Measurements from ENCODE around the gene ZNF428. TPM values are rescaled to one million over a fixed set of nuclear protein-coding genes. Genes with fewer than 3 reads are reported as not detected.

The ZNF428 gene
- total RNA-seq, 1 donor from 2014 or later, result 52.5 TPM

- Mint-ChIP-seq H3K4me3 (ENCODE audit: unreplicated experiment) (no peak overlapping the region), H3K36me3 (ENCODE audit: low read depth) (peaks cover 11% of the 10 kb centered on the region), H3K27ac (ENCODE audit: unreplicated experiment) (peak overlapping the region; percentile 76), H3K9me3 (ENCODE audit: low read depth) (no peaks in the 10 kb centered on the region), H3K4me1 (ENCODE audit: low read depth) (peaks cover 17% of the 10 kb centered on the region), H3K27me3 (ENCODE audit: low read depth) (no peaks in the 10 kb centered on the region)
- DNase-seq (ENCODE audit: low spot score), result no peak
- no peak for TF ChIP-seq CTCF (IDR thresholded peaks at IDR 0.05)
These were observed 55.5 kb downstream of the ZNF428 start for GRCh38 chr19:43563816-43564457.

DNA sequence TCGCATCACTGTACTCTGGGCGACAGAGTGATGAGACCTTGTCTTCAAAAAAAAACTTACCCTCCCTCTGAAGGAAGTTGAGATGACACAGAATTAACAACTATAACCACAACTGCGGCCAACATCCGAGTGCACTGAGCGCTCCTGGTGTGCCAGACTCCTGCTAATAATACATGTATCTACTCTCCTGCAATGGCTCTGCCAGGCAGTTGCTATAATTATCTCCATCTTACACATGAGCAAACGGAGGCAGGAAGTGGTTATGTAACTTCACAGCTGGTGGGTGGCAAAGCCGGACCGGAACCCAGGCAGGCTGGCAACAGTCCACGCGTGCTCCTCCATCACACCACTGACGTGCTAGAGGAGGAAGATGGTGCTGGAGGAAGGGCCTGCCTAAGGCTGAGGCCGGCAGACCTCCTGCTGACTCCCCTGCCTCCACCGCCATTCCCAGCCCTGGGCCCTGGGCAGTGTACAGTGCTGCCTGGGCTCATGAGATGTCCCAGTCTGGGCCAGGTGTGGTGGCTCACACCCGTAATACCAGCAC, 56.7 kb downstream of the ZNF428 start:
- peak; percentile 86 for DNase-seq (ENCODE audit: low spot score)
- no peak for TF ChIP-seq CTCF (IDR thresholded peaks at IDR 0.05)
- no peaks in the 10 kb centered on the region for H3K27me3 Mint-ChIP-seq (ENCODE audit: low read depth)
- no peaks in the 10 kb centered on the region for H3K9me3 Mint-ChIP-seq (ENCODE audit: low read depth)
- H3K4me3 Mint-ChIP-seq (ENCODE audit: unreplicated experiment), result no peak overlapping the region
- peaks cover 17% of the 10 kb centered on the region for H3K4me1 Mint-ChIP-seq (ENCODE audit: low read depth)
- peak overlapping the region; percentile 87 for H3K27ac Mint-ChIP-seq (ENCODE audit: unreplicated experiment)
- peaks cover 11% of the 10 kb centered on the region for H3K36me3 Mint-ChIP-seq (ENCODE audit: low read depth)

- Mint-ChIP-seq H3K4me1 (ENCODE audit: low read depth) (peaks cover 17% of the 10 kb centered on the region), H3K9me3 (ENCODE audit: low read depth) (no peaks in the 10 kb centered on the region), H3K4me3 (ENCODE audit: unreplicated experiment) (no peak overlapping the region), H3K36me3 (ENCODE audit: low read depth) (peaks cover 11% of the 10 kb centered on the region), H3K27ac (ENCODE audit: unreplicated experiment) (peak overlapping the region; percentile 87), H3K27me3 (ENCODE audit: low read depth) (no peaks in the 10 kb centered on the region)
- TF ChIP-seq CTCF (IDR thresholded peaks at IDR 0.05), result no peak
- DNase-seq (ENCODE audit: low spot score), result peak; percentile 32
These were observed 57.2 kb downstream of the ZNF428 start for GRCh38 chr19:43562226-43562697.

DNA sequence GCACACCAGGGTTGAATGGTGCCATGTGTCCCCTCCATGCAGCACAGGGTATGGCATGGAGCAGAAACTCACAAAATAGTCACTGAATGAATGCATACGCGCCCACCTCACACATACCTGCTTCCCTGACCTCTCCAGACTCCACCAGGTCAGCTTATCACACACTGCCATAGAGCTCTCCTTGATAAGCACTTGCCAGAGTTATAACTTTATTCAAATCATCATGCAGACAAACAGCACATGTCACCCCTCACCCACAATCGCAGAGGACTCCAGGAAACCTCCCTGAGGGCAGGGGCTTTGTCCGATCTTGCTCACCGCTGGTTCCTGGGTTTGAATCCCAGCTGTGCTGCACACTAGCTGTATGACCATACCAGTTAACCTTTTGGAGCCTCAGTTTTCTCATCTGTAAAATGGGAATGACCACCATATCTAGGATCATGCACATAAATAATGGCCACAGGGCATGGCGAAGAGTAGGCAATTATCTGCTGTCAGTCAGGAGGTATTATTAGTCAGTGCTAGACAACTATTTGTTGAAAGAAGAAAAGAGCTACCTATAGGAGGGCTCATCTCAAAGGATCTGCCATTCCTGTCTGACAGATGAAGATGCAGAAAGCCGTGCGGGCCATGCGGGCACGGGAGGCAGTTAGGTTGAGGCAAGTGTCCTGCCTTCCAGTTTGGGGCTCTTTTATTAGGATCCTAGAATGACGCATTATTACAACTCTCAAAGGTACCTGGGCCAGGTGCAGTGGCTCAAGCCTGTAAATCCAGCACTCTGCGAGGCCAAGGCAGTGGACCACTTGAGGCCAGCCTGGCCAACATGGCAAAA, 58.1 kb downstream of the ZNF428 start:
- H3K4me3 Mint-ChIP-seq (ENCODE audit: unreplicated experiment), result no peak overlapping the region
- TF ChIP-seq CTCF (IDR thresholded peaks at IDR 0.05), result no peak
- DNase-seq (ENCODE audit: low spot score), result peak; percentile 18
- H3K27ac Mint-ChIP-seq (ENCODE audit: unreplicated experiment), result no peak overlapping the region
- peaks cover 17% of the 10 kb centered on the region for H3K4me1 Mint-ChIP-seq (ENCODE audit: low read depth)
- no peaks in the 10 kb centered on the region for H3K9me3 Mint-ChIP-seq (ENCODE audit: low read depth)
- no peaks in the 10 kb centered on the region for H3K27me3 Mint-ChIP-seq (ENCODE audit: low read depth)
- peaks cover 9% of the 10 kb centered on the region for H3K36me3 Mint-ChIP-seq (ENCODE audit: low read depth)

DNA sequence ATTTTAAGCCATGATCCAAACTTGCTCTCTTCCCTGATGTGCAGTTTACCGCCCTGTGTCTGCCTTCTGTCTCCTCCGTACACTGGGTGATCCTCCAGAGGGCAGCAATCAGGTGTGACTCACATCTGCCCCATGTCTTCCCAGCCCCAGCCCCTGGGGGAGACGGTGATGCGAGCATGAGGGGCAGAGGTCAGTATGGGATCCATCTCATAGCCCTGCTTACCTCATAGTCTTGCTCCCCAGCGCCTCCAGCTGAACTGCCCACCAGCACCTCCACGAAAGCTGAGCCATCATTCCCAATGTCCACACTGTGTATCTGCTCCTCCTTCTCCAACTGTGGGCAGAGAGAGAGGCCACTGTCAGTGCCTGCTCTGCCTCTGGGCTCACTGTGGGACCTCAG, 58.7 kb downstream of the ZNF428 start:
- H3K27ac Mint-ChIP-seq (ENCODE audit: unreplicated experiment), result peak overlapping the region; percentile 45
- peak; percentile 43 for DNase-seq (ENCODE audit: low spot score)
- H3K9me3 Mint-ChIP-seq (ENCODE audit: low read depth), result no peaks in the 10 kb centered on the region
- H3K4me1 Mint-ChIP-seq (ENCODE audit: low read depth), result peaks cover 17% of the 10 kb centered on the region
- H3K4me3 Mint-ChIP-seq (ENCODE audit: unreplicated experiment), result no peak overlapping the region
- no peaks in the 10 kb centered on the region for H3K27me3 Mint-ChIP-seq (ENCODE audit: low read depth)
- TF ChIP-seq CTCF (IDR thresholded peaks at IDR 0.05), result peak; percentile 25
- H3K36me3 Mint-ChIP-seq (ENCODE audit: low read depth), result peaks cover 9% of the 10 kb centered on the region

All from chondrocyte (in vitro differentiated cells).